Osteocyte (in vitro differentiated cells): Measurements from ENCODE around the gene BFSP1. TPM values are rescaled to one million over a fixed set of nuclear protein-coding genes. Genes with fewer than 3 reads are reported as not detected.

Source experiments
- DNase-seq: peaks from one replicate; pipeline ENCODE4 v3.0.0; 2021; ENCODE audit warnings: mixed read lengths; ENCODE audit not compliant: unreplicated experiment; ENCODE audit errors: extremely low spot score
- H3K27ac Mint-ChIP-seq: one replicate; pipeline ENCODE4 v1.8.0; 2021; ENCODE audit warnings: mild to moderate bottlenecking, mixed read lengths; ENCODE audit not compliant: unreplicated experiment
- H3K27me3 Mint-ChIP-seq: one replicate; pipeline ENCODE4 v1.8.0; 2021; ENCODE audit warnings: mixed read lengths; ENCODE audit not compliant: unreplicated experiment
- H3K36me3 Mint-ChIP-seq: one replicate; pipeline ENCODE4 v1.8.0; 2021; ENCODE audit warnings: mixed read lengths; ENCODE audit not compliant: unreplicated experiment
- H3K4me1 Mint-ChIP-seq: one replicate; pipeline ENCODE4 v1.8.0; 2021; ENCODE audit warnings: mixed read lengths; ENCODE audit not compliant: unreplicated experiment
- H3K4me3 Mint-ChIP-seq: one replicate; pipeline ENCODE4 v1.8.0; 2021; ENCODE audit warnings: mild to moderate bottlenecking, moderate library complexity, mixed read lengths; ENCODE audit not compliant: unreplicated experiment
- H3K9me3 Mint-ChIP-seq: one replicate; pipeline ENCODE4 v1.8.0; 2021; ENCODE audit warnings: mixed read lengths; ENCODE audit not compliant: unreplicated experiment
- CTCF ChIP-seq: fragments of 200-600 bp; sonication (generic); IDR thresholded peaks from 2 replicates; pipeline ENCODE4 v1.5.0; 2021; ENCODE audit warnings: antibody characterized with exemption, mild to moderate bottlenecking, moderate library complexity
- total RNA-seq: library from RNA; stranded (reverse); gene quantifications from 2 replicates; pipeline ENCODE4 v1.2.1, GENCODE V29; 2021

The BFSP1 gene
- total RNA-seq, 1 donor from 2014 or later, result 13.8 TPM

- Mint-ChIP-seq H3K27ac (peak overlapping the region; percentile 96), H3K4me3 (peak overlapping the region; percentile 40), H3K9me3 (no peaks in the 10 kb centered on the region), H3K4me1 (peaks cover 75% of the 10 kb centered on the region), H3K36me3 (no peaks in the 10 kb centered on the region), H3K27me3 (no peaks in the 10 kb centered on the region)
- peak; percentile 13 for TF ChIP-seq CTCF
- no peak for DNase-seq
Measured at GRCh38 chr20:17542993-17543412, 11.8 kb upstream of the BFSP1 start.

GRCh38 chr20:17542481-17542880 lies 11.3 kb upstream of the BFSP1 start:
- Mint-ChIP-seq H3K9me3 (no peaks in the 10 kb centered on the region), H3K27me3 (no peaks in the 10 kb centered on the region), H3K27ac (peak overlapping the region; percentile 96), H3K4me1 (peaks cover 78% of the 10 kb centered on the region), H3K36me3 (no peaks in the 10 kb centered on the region), H3K4me3 (peak overlapping the region; percentile 40)
- DNase-seq, result no peak
- TF ChIP-seq CTCF, result no peak

GRCh38 chr20:17541996-17542395 lies 10.8 kb upstream of the BFSP1 start:
- Mint-ChIP-seq H3K36me3 (no peaks in the 10 kb centered on the region), H3K4me3 (no peak overlapping the region), H3K9me3 (no peaks in the 10 kb centered on the region), H3K4me1 (peaks cover 79% of the 10 kb centered on the region), H3K27ac (peak overlapping the region; percentile 96), H3K27me3 (no peaks in the 10 kb centered on the region)
- TF ChIP-seq CTCF, result no peak
- no peak for DNase-seq

GRCh38 chr20:17541596-17541995 lies 10.4 kb upstream of the BFSP1 start:
- peak overlapping the region; percentile 96 for H3K27ac Mint-ChIP-seq
- no peaks in the 10 kb centered on the region for H3K36me3 Mint-ChIP-seq
- peaks cover 83% of the 10 kb centered on the region for H3K4me1 Mint-ChIP-seq
- TF ChIP-seq CTCF, result no peak
- H3K4me3 Mint-ChIP-seq, result no peak overlapping the region
- no peaks in the 10 kb centered on the region for H3K27me3 Mint-ChIP-seq
- no peak for DNase-seq
- no peaks in the 10 kb centered on the region for H3K9me3 Mint-ChIP-seq

GRCh38 chr20:17538517-17539170 lies 7.5 kb upstream of the BFSP1 start:
- H3K4me1 Mint-ChIP-seq, result peaks cover 65% of the 10 kb centered on the region
- H3K4me3 Mint-ChIP-seq, result no peak overlapping the region
- H3K36me3 Mint-ChIP-seq, result no peaks in the 10 kb centered on the region
- no peak for DNase-seq
- H3K9me3 Mint-ChIP-seq, result no peaks in the 10 kb centered on the region
- H3K27me3 Mint-ChIP-seq, result no peaks in the 10 kb centered on the region
- TF ChIP-seq CTCF, result no peak
- peak overlapping the region; percentile 50 for H3K27ac Mint-ChIP-seq
